Measurements from ENCODE around the gene ATP6V1A. TPM values are rescaled to one million over a fixed set of nuclear protein-coding genes. Genes with fewer than 3 reads are reported as not detected.
"Not testable (repeated sequence)": the region's sequence is repeated elsewhere in the genome, so short reads cannot be mapped to it uniquely, and the experiment has no call there.

ATP6V1A gene
- total RNA-seq, 1 experiment from 2014 or later: 89.6 TPM

DNA sequence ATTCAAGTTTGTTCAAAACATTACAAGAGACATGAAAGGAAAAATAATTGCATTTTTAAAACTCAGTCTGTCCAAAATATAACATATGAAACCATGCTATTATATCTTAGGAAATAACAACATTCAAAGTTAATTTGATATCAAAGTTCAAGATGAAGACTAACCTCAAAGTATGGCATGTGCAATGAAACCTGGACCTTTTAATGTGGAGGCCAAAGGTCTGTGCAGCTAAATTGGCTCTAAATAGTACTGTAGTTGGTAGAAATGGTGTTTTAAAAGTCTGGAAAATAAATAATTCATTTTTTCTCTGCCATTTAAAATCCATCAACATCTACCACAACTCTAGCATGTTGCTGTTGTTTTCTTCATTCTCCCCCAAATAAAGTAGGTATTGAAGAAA lies 100.4 kb downstream of the ATP6V1A start:
- no peaks in the 10 kb centered on the region for H3K4me1 ChIP-seq (ENCODE audit: control insufficient read depth, insufficient read depth, low read length)
- DNase-seq (ENCODE audit: low read depth, low spot score) (no peak), ATAC-seq (no peak)
- ChIA-PET CTCF (no interaction called here), POLR2A (interaction anchor here (0.6 kb wide), 1 partner anchor 66 kb away, joined by 9 read pairs; no protein-coding TSS in a partner anchor)
- no peaks in the 10 kb centered on the region for H3K27me3 ChIP-seq (ENCODE audit: control insufficient read depth, insufficient read depth, low read length)
- no TSS peak for BruUV-seq (replicated peaks)
- H3K4me3 ChIP-seq (ENCODE audit: low read depth in 2 of 2, low read length in 2 of 2): no peak overlapping the region
- no peak for TF ChIP-seq TCF7L2 (IDR thresholded peaks at IDR 0.05; ENCODE audit: low read depth, low read length)
- TF ChIP-seq SIN3A (IDR thresholded peaks at IDR 0.05; ENCODE audit: borderline replicate concordance, insufficient read depth, low read depth, low read length): no peak
- no peak for TF ChIP-seq CTCF (IDR thresholded peaks at IDR 0.05)
- H3K27ac ChIP-seq (ENCODE audit: low read length): no peak overlapping the region
- intact Hi-C loops (cut with micrococcal nuclease; ENCODE audit: unreplicated experiment): loop anchor here (10.0 kb wide), 1 partner anchor 208 kb away; the partner anchor contains the start of genes CCDC191 and QTRT2
- no peaks in the 10 kb centered on the region for H3K36me3 ChIP-seq (ENCODE audit: control insufficient read depth, insufficient read depth, low read length)
- no peaks in the 10 kb centered on the region for H3K9me3 ChIP-seq (ENCODE audit: control insufficient read depth, insufficient read depth, low read depth, low read length)
- in situ Hi-C loops (cut with HindIII; ENCODE audit: low pct_unique_long_range_greater_than_20kb, low sequenced_read_pairs): no loop called here

- CTCF ChIA-PET: no interaction called here
- in situ Hi-C loops (cut with HindIII; ENCODE audit: low pct_unique_long_range_greater_than_20kb, low sequenced_read_pairs): no loop called here
Observed at GRCh38 chr3:113847664-113848461, 101.0 kb downstream of the ATP6V1A start.

DNA sequence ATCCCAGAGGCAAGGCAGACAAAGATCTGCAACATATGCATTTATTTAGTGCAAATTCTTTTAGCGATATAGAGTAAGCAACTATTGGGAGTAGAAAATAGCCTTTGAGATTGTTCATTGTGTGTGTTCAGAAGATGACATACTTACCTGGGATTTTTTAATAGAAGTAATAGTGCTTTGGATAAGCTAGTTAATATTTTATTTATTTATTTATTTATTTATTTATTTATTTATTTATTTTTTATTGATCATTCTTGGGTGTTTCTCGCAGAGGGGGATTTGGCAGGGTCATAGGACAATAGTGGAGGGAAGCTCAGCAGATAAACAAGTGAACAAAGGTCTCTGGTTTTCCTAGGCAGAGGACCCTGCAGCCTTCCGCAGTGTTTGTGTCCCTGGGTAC lies 102.2 kb downstream of the ATP6V1A start:
- POLR2A ChIA-PET; H3K4me3 ChIP-seq (ENCODE audit: low read depth in 2 of 2, low read length in 2 of 2); ATAC-seq; BruUV-seq (replicated peaks); DNase-seq (ENCODE audit: low read depth, low spot score); H3K36me3 ChIP-seq (ENCODE audit: control insufficient read depth, insufficient read depth, low read length); H3K27me3 ChIP-seq (ENCODE audit: control insufficient read depth, insufficient read depth, low read length); H3K9me3 ChIP-seq (ENCODE audit: control insufficient read depth, insufficient read depth, low read depth, low read length); in situ Hi-C loops (cut with HindIII; ENCODE audit: low pct_unique_long_range_greater_than_20kb, low sequenced_read_pairs); H3K4me1 ChIP-seq (ENCODE audit: control insufficient read depth, insufficient read depth, low read length); H3K27ac ChIP-seq (ENCODE audit: low read length): not testable (repeated sequence)
- intact Hi-C loops (cut with micrococcal nuclease; ENCODE audit: unreplicated experiment): loop anchor here (10.0 kb wide), 1 partner anchor 206 kb away; the partner anchor contains the start of genes CCDC191 and QTRT2
- CTCF ChIA-PET: interaction anchor here (0.6 kb wide), 1 partner anchor 10 kb away, joined by 3 read pairs; the partner anchor contains the start of gene GRAMD1C

More at GRCh38 chr3:113847664-113848461, 101.0 kb downstream of the ATP6V1A start:
- no TSS peak for BruUV-seq (replicated peaks)
- POLR2A ChIA-PET: no interaction called here
- ATAC-seq (no peak), DNase-seq (ENCODE audit: low read depth, low spot score) (no peak)
- no peaks in the 10 kb centered on the region for H3K27me3 ChIP-seq (ENCODE audit: control insufficient read depth, insufficient read depth, low read length)
- H3K9me3 ChIP-seq (ENCODE audit: control insufficient read depth, insufficient read depth, low read depth, low read length): no peaks in the 10 kb centered on the region
- H3K27ac ChIP-seq (ENCODE audit: low read length): no peak overlapping the region
- TF ChIP-seq CTCF (IDR thresholded peaks at IDR 0.05) (no peak), SIN3A (IDR thresholded peaks at IDR 0.05; ENCODE audit: borderline replicate concordance, insufficient read depth, low read depth, low read length) (no peak), POLR2AphosphoS5 (IDR thresholded peaks at IDR 0.05; ENCODE audit: low read depth, low read length) (no peak), TCF7L2 (IDR thresholded peaks at IDR 0.05; ENCODE audit: low read depth, low read length) (no peak)
- TF ChIP-seq, protein P1, sequence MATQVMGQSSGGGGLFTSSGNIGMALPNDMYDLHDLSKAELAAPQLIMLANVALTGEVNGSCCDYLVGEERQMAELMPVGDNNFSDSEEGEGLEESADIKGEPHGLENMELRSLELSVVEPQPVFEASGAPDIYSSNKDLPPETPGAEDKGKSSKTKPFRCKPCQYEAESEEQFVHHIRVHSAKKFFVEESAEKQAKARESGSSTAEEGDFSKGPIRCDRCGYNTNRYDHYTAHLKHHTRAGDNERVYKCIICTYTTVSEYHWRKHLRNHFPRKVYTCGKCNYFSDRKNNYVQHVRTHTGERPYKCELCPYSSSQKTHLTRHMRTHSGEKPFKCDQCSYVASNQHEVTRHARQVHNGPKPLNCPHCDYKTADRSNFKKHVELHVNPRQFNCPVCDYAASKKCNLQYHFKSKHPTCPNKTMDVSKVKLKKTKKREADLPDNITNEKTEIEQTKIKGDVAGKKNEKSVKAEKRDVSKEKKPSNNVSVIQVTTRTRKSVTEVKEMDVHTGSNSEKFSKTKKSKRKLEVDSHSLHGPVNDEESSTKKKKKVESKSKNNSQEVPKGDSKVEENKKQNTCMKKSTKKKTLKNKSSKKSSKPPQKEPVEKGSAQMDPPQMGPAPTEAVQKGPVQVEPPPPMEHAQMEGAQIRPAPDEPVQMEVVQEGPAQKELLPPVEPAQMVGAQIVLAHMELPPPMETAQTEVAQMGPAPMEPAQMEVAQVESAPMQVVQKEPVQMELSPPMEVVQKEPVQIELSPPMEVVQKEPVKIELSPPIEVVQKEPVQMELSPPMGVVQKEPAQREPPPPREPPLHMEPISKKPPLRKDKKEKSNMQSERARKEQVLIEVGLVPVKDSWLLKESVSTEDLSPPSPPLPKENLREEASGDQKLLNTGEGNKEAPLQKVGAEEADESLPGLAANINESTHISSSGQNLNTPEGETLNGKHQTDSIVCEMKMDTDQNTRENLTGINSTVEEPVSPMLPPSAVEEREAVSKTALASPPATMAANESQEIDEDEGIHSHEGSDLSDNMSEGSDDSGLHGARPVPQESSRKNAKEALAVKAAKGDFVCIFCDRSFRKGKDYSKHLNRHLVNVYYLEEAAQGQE (IDR thresholded peaks at IDR 0.05; ENCODE audit: insufficient read depth in 1 of 2, low read depth in 2 of 2, low read length in 1 of 2): no peak
- intact Hi-C loops (cut with micrococcal nuclease; ENCODE audit: unreplicated experiment): loop anchor here (10.0 kb wide), 1 partner anchor 207 kb away; the partner anchor contains the start of genes CCDC191 and QTRT2
- no peak overlapping the region for H3K4me3 ChIP-seq (ENCODE audit: low read depth in 2 of 2, low read length in 2 of 2)
- H3K4me1 ChIP-seq (ENCODE audit: control insufficient read depth, insufficient read depth, low read length): no peaks in the 10 kb centered on the region
- H3K36me3 ChIP-seq (ENCODE audit: control insufficient read depth, insufficient read depth, low read length): no peaks in the 10 kb centered on the region

DNA sequence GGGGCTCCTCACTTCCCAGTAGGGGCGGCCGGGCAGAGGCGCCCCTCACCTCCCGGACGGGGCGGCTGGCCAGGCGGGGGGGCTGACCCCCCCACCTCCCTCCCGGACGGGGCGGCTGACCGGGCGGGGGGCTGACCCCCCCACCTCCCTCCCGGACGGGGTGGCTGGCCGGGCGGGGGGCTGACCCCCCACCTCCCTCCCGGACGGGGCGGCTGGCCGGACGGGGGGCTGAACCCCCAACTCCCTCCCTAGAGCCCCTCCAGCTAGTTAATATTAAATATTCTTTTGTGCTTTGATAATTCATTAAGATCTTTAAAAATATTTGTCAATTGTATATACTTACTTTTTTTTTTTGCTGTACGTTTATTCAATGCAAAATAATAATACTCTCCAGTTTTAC lies 103.0 kb downstream of the ATP6V1A start:
- H3K4me1 ChIP-seq (ENCODE audit: control insufficient read depth, insufficient read depth, low read length); DNase-seq (ENCODE audit: low read depth, low spot score); in situ Hi-C loops (cut with HindIII; ENCODE audit: low pct_unique_long_range_greater_than_20kb, low sequenced_read_pairs); ATAC-seq; H3K4me3 ChIP-seq (ENCODE audit: low read depth in 2 of 2, low read length in 2 of 2); BruUV-seq (replicated peaks); H3K36me3 ChIP-seq (ENCODE audit: control insufficient read depth, insufficient read depth, low read length); CTCF ChIA-PET; H3K9me3 ChIP-seq (ENCODE audit: control insufficient read depth, insufficient read depth, low read depth, low read length); H3K27ac ChIP-seq (ENCODE audit: low read length); POLR2A ChIA-PET; H3K27me3 ChIP-seq (ENCODE audit: control insufficient read depth, insufficient read depth, low read length): not testable (repeated sequence)
- intact Hi-C loops (cut with micrococcal nuclease; ENCODE audit: unreplicated experiment): loop anchor here (10.0 kb wide), 1 partner anchor 205 kb away; the partner anchor contains the start of genes CCDC191 and QTRT2
